Measurements from ENCODE around the gene FSD1.
A peak's percentile ranks its signal among the peaks of the same experiment; 100 is the strongest.

The FSD1 gene

DNA sequence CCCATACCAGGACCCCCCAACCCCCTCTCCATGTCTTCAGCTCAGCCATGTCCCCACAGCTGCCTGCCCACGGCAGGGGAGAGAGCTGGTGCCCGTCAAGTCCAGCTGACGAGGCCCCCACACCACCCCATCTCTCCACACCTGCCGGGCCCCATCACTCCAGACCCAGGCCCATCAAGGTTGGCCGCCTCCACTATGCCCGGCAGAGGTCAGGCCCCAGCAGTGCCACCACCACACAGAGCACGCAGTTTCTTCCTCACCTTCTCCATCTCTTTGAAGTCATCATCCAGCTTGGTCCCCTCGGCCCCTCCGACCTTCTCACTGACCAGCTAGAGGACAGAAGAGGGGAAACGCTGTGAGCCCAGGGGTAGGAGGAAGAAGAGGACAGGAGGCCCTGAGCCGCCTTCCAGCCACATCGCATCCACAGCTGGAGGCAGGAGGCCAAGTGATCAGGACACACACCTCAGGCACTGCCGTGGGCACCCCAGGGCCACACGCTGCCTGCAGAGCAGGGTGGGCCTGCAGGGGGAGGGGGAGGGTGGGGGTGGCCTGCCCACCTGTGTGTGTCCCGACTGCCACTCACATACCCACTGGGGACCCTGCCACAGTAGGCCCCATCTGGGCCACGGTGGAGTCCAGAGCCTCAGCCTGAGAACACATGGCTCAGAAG lies 62.4 kb downstream of the FSD1 start:
- no peak for DNase-seq

DNA sequence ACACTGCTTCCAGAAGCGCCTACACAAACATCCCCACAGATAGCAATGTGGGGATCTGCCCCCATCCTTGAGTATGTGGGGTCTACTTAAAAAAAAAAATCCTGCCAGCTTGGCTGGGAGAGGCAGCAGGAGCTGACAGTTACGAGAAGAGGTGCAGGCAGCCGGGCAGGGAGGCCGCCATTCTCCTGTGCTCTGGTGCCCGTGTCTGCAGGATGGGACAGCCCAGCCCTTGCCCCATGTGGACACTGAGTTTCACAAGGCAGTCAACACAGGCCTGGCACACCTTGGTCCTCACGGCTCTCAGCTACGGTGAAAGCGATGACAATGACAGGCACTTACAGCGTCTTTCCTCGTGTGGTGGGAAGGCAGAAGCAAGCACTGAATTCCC lies 62.9 kb downstream of the FSD1 start:
- no peak for DNase-seq

DNA sequence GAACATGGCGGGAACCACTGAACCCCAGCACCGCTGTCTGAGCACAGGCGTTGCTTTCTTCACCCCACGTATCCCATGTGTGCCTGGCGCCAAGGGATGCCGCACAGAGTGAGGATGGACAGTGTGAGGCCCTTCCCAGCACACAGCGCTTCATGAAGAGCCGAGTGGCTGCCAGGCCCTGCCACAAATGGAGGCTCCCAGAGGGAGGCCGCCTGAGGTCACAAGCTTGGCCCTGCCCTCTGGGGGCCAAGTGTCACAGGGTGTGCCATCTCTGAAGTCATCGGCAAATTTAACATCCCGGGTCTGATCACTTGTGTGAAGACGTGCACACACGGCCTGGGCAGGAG lies 63.4 kb downstream of the FSD1 start:
- no peak for DNase-seq

DNA sequence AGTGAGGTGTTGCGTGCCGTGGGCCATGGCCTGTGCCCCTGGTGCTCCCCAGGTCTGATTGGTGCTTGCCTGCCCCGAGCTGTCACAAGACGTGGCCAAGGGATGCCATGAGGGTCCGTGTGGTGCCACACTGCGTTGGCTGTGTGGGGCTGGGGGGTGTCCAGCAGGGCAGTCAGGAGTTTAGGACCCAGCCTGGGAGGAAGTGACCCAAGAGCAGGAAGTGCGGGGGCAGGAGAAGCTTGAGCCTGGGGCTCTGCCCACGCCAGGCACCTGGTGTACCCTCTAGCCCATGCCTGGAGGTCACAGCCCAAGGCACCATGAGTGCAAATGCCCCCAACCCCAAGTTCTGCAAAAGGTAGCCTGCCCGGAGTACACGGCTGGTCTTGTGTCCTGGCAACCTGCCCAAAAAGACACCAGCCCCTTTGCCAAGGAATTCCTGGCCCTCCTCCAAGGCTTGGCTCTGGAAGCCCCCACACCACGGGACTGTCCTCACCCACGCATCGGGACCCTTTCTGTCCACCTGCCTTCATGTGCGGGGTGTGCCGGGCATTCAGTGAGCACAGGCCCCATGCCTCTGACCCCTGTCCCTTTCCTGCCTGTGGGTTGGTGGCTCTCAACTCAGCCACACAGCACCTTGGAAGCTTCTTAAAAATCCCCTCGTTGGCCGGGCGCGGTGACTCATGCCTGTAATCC lies 63.9 kb downstream of the FSD1 start:
- DNase-seq: no peak

DNA sequence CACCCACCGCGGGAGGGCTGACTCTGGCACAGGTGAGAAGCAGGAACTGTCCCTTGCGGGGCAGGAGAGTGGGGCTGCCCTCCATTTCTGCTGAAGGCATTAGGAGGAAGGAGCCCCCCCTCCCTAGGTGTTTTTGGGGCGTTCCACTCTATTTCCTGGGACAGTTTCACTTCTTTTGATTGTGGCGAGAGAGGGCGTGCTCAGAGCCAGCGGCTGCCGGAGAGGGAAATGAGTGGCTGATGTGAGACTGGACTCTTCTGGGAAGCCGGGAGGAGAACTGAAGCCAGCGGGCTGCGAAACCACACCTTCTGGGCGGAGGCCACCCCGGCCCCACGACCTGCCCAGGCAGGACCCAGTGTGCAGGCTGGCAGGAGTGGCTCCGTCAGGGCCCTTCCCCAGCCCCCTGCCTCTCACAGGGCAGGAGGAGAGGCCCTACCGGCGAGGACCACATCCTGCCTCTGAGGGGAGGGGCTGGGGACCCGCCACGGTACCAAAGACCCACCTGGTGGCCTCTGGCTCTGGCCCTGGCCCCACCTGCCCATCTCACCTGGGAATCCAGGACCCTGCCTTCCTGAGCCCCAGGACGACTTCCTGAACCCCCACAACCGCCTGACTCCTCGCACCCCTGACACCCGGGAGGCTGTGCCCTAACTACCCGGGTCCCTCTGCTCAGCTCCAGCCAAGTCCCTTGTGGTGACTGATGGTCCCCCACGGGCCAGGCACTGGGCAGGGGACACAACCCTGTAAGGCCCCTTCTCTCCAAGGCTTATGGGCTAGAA lies 64.9 kb downstream of the FSD1 start:
- peak; percentile 51 to 58 for DNase-seq

DNA sequence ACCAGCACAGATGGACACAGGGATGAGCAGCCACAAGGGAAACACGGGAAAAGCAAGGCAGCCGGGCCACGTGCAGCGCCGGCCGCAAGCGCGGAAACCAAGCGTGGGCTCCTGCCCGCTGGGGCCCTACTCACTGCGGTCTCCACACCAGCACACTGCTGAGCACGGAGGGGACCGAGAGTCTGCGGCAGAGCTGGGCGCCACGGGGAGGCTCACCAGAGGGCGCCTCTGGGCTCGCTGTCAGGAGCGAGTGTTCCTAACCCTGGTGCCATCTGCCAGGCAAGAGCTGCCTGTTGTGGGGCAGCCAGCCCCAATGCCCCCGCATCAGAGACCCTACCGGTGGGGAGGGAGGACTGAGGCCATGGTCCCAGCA lies 65.5 kb downstream of the FSD1 start:
- peak; percentile 73 to 76 for DNase-seq

DNA sequence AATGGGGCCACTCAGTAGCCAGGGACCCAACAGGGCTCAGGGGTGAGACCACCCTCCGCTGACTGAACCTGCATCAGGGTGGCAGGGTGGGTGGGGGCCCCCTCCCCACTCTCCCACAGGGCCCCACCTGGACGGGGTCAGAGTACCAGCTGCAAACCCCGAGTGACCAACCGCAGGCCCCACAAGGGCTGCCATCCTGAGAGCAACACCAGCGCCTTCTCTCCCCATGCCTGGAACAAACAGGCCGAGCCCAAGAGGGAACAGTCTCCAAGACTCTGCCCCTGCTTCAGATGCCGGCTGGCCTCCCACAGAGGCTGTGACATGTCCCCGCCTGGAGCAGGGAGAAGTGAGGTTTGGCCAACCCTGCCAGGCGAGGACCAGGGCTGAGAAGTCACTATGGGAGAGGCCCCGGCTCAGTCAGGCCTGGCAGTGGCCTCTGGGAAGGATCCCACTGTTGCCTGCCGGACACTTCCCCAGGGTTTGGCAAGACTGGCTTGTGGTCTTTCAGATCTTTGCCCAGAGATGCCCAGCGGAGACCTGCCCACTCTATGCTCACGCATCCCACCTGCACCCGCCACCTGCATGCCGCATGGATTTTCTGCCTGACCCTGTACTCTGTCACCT lies 66.1 kb downstream of the FSD1 start:
- DNase-seq: no peak

DNA sequence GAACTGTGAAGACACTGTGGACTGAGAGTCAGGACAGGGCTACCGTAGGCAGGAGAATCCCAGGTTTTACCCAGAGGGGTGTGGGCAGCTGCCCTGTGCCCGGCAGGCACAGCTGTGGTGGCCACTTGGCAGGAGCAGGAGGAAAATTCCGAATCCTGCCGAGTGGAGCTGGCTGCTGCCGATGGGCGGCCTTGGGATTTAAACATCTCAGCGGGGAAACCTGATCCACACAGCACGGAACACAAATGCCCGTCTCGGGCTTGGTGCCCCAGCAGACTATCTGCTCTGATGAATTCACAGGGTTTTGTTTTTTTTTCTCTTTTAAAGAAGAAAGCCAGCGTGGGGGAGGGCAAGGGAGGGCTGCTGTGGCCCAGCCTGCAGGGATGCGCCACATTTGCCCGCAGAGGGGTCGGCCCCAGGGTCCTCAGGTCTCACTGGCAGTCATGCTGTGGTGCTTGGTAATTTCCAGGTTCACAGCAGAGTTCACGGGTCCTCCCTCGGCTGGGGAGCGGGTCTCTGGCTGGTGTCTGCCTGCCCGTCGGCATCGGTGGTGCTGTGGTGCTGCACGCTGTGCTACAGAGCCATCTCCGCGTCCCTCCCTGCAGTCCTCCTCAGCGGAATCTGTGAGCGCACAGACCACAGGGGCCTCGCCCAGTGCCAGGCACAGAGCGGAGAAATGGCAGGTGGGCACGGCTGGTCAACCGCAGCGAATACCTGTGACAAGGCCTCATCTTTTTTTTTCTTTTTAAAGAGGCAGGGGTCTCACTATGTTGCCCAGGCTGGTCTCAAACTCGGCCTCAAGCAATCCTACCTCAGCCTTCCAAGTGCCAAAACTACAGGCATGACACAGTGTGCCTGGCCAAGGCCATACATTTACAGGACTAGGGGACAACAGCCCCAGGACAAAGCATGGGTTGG lies 67.1 kb downstream of the FSD1 start:
- no peak for DNase-seq

DNA sequence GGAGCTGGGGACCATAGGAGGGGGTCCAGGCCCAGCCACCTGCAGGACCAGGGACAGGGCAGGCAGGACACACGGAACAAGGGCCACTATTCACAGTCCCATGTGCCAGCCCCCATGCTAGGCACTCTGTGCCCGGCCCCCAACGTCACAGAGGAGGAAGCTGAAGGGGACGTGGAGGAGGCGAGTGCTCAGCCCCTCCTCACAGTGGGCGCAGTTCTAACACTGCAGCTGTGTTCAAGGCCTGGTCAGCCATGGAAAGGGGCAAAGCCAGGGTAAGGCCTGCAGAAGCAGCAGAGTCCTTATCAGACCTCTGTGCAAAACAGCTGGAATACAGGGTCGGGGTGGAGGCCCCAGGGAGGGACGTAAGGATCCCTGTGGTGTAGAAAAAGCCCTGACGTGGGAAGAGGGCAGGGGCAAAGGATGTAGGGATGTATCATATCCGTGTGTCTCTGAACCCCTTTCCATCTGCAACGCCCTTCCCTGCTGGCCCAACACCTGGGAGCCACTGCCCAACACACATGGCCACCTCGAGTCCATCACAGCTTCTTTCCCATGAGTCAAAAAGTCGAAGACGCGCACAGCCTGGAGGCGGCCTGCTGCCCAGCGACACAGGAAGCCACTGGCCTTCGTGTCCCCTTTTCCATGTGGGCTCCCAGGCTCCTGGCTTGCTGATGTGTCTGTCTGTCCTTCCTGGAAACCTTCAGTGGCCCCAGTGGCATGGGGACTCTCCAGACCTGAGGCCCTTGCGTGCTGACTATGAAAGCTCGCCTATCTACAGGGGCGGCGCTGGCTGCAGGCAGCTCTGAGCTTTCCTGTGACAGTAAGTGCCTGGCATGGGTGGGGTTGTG lies 68.0 kb downstream of the FSD1 start:
- DNase-seq: no peak

DNA sequence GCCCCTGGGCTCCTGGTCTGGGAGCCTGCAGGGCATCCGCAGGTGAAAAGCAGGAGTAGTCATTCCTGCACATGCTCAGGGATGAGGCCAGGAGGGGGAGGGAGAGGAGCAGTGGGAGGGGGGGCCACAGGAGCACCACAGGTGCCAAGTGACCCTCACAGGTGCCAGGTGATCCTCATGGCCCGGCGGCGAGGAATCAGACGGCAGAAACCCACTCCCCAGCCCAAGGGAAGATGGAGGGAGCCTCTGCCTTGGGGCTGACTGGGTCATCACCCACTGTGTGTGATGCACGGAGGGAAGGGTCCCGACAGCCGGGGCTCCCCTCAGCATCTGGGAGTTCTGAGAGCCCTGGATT lies 68.6 kb downstream of the FSD1 start:
- no peak for DNase-seq

All from stimulated activated CD4-positive, alpha-beta T cell treated with anti-CD3 and anti-CD28 coated beads, Interleukin-2, amount 100 ng/mL, for 48 hours (primary cell).